ENCODE results near the gene DNAH1. TPM values are rescaled to one million over a fixed set of nuclear protein-coding genes. Genes with fewer than 3 reads are reported as not detected.

Gene DNAH1
- total RNA-seq, 1 experiment from 2014 or later = 5.5 TPM

- POLR2A ChIA-PET = no interaction called here
- Histone ChIP-seq H2AFZ (ENCODE audit: low read depth, low read length, poor library complexity, severe bottlenecking) (no peak overlapping the region), H3K4me1 (ENCODE audit: control insufficient read depth in 1 of 2, insufficient read depth in 2 of 2, low read length in 2 of 2) (no peaks in the 10 kb centered on the region), H3K27me3 (ENCODE audit: insufficient read depth, low read length) (no peaks in the 10 kb centered on the region), H3K4me2 (ENCODE audit: low read length) (no peak overlapping the region), H3K36me3 (ENCODE audit: control insufficient read depth in 1 of 2, insufficient read depth in 2 of 2, low read length in 2 of 2) (no peaks in the 10 kb centered on the region), H3K9me2 (ENCODE audit: insufficient read depth) (no peaks in the 10 kb centered on the region), H3K4me3 (replicated peaks in 1 of 2; ENCODE audit: low read depth in 1 of 2, low read length in 2 of 2) (no peak overlapping the region), H3K9ac (ENCODE audit: low read length) (no peak overlapping the region), H3K79me2 (ENCODE audit: insufficient read depth, low read length) (no peaks in the 10 kb centered on the region), H3K9me3 (ENCODE audit: control insufficient read depth in 1 of 2, insufficient read depth in 1 of 2, low read depth in 1 of 2, low read length in 2 of 2) (no peaks in the 10 kb centered on the region), H4K20me1 (ENCODE audit: insufficient read depth) (no peaks in the 10 kb centered on the region), H3K27ac (ENCODE audit: low read depth, low read length) (no peak overlapping the region)
- RAD21 ChIA-PET (ENCODE audit: low non-redundant PET in 1 of 2, low total read pairs in 2 of 2, uncharacterized antibody in 2 of 2, unreplicated experiment in 2 of 2) = no interaction called here
- CTCF ChIA-PET = no interaction called here
- TF ChIP-seq SIN3A (IDR thresholded peaks at IDR 0.05; ENCODE audit: low read depth) (no peak), REST (IDR thresholded peaks at IDR 0.05; ENCODE audit: low read depth) (no peak), SRF (IDR thresholded peaks at IDR 0.05; ENCODE audit: low read depth) (no peak), RAD21 (IDR thresholded peaks at IDR 0.05; ENCODE audit: low read depth) (no peak), ATF3 (IDR thresholded peaks at IDR 0.05) (no peak), ELF1 (IDR thresholded peaks at IDR 0.05; ENCODE audit: borderline replicate concordance, low read depth) (no peak), MAX (IDR thresholded peaks at IDR 0.05) (no peak), TCF7L2 (IDR thresholded peaks at IDR 0.05; ENCODE audit: borderline replicate concordance, extremely low read depth, insufficient read depth, insufficient read length) (no peak), CTCF (IDR thresholded peaks at IDR 0.05 in 2 of 3, conservative IDR thresholded peaks at IDR 0.05 in 1 of 3; ENCODE audit: borderline replicate concordance in 1 of 3, insufficient read depth in 1 of 3, low read depth in 2 of 3, low read length in 2 of 3) (no peak), POLR2AphosphoS5 (IDR thresholded peaks at IDR 0.05; ENCODE audit: low read depth, low read length) (no peak), ZNF274 (IDR thresholded peaks at IDR 0.05; ENCODE audit: low read depth, low read length) (no peak), CEBPB (IDR thresholded peaks at IDR 0.05; ENCODE audit: low read depth) (no peak), SP1 (IDR thresholded peaks at IDR 0.05; ENCODE audit: low read depth) (no peak), EGR1 (IDR thresholded peaks at IDR 0.05; ENCODE audit: low read depth) (no peak), ZFX (IDR thresholded peaks at IDR 0.05) (no peak), JUND (IDR thresholded peaks at IDR 0.05) (no peak), YY1 (IDR thresholded peaks at IDR 0.05; ENCODE audit: extremely low read depth, insufficient replicate concordance, low read depth, low read length) (no peak), FOSL1 (IDR thresholded peaks at IDR 0.05; ENCODE audit: low read depth) (no peak), EZH2phosphoT487 (IDR thresholded peaks at IDR 0.05; ENCODE audit: borderline replicate concordance) (no peak), ZBTB33 (IDR thresholded peaks at IDR 0.05; ENCODE audit: extremely low read depth, insufficient replicate concordance, low read length) (no peak)
- DNase-seq (ENCODE audit: low read depth, low spot score) = no peak
- no TSS peak for BruUV-seq (replicated peaks)
- intact Hi-C loops (cut with micrococcal nuclease) = no loop called here
- ATAC-seq = no peak
These were observed 121.9 kb downstream of the DNAH1 start for GRCh38 chr3:52438104-52438376.
